D721Med (cell line): ENCODE results near the gene SUSD1.

Experiments
- DNase-seq: peaks from one replicate; pipeline ENCODE4 v3.0.0; 2011; ENCODE audit warnings: low spot score; ENCODE audit not compliant: insufficient read length
- FAIRE-seq: peaks from 2 replicates; lab custom pipeline; 2011; peaks lifted over from hg19 to GRCh38; lab: Jason Lieb, UNC
- TF ChIP-seq, protein P1 (sequence below): IDR thresholded peaks from 2 replicates; pipeline ENCODE4 v1.5.1; 2012; ENCODE audit warnings: mild to moderate bottlenecking, control low read depth; ENCODE audit not compliant: insufficient read depth; ENCODE audit errors: missing control alignments

SUSD1 gene

DNA sequence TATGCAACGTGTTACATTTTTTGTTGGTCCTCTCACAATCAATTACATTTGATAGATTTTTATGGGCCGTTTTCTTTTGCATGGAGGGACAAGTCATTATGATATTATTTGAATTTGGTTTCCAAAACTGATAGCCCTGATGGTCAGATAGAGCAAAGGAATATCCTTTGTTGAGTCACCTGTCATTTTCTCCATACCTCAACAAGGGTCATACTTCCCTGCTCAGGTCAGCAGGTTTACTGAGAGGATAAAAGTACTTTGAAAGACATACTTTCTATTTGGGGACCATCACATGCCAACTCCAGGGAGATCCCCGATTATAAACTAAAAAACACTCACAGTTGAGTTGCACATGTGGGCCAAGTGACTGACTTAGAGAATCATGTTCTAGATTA is 132.9 kb downstream of the SUSD1 start:
- FAIRE-seq (no peak), DNase-seq (no peak)
- TF ChIP-seq, protein P1, sequence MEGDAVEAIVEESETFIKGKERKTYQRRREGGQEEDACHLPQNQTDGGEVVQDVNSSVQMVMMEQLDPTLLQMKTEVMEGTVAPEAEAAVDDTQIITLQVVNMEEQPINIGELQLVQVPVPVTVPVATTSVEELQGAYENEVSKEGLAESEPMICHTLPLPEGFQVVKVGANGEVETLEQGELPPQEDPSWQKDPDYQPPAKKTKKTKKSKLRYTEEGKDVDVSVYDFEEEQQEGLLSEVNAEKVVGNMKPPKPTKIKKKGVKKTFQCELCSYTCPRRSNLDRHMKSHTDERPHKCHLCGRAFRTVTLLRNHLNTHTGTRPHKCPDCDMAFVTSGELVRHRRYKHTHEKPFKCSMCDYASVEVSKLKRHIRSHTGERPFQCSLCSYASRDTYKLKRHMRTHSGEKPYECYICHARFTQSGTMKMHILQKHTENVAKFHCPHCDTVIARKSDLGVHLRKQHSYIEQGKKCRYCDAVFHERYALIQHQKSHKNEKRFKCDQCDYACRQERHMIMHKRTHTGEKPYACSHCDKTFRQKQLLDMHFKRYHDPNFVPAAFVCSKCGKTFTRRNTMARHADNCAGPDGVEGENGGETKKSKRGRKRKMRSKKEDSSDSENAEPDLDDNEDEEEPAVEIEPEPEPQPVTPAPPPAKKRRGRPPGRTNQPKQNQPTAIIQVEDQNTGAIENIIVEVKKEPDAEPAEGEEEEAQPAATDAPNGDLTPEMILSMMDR = no peak

DNA sequence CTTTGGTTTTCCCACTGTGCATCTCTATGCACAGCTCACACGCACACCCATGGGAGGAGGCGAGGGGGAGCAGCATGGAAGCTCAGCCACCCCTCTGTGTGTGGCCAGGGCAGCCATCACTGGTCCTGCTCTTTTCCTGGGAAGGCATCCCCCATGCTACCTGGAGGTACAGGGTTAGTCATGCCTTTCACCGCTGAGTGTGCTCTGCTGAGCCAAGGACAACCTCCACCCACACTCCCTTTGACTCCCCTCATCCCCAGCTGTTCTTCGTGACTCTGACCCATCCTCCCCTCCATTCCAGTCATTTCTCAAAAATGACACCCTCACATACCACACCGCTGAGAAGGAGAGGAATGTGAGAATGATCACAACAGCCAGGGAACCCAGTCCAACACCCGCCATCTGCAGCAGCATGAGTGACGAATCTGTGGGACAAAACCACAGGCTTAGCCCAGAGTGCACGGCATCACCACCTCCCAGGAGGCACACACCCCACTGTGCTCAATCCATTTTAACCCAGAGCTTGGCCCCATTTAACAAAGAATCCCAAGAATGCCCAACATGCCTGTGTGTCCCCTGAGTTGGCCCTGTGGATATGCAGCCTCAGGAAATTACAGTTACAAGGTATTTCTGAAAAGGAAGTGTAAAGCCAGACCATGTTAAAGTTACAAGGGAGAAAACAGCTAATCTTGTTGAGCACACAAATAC is 133.4 kb downstream of the SUSD1 start:
- FAIRE-seq = no peak
- no peak for DNase-seq
- TF ChIP-seq, protein P1 = no peak

DNA sequence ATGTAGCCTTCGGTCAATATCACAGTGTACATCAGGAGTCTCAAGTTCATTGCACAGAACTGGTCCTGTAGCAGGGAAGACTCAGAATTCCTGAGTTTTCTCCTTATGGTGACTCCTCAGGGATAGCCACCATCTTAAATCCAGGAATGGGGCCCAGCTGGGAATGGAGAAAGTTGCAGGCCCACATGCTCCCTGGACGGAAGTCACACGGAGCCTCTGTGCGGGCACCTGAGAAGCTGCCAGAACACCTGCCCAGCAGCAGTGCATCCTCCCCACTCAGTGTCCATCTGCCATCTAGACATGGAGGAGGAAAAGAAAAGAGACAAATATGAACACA is 133.9 kb downstream of the SUSD1 start:
- DNase-seq = no peak
- TF ChIP-seq, protein P1 = no peak
- no peak for FAIRE-seq

DNA sequence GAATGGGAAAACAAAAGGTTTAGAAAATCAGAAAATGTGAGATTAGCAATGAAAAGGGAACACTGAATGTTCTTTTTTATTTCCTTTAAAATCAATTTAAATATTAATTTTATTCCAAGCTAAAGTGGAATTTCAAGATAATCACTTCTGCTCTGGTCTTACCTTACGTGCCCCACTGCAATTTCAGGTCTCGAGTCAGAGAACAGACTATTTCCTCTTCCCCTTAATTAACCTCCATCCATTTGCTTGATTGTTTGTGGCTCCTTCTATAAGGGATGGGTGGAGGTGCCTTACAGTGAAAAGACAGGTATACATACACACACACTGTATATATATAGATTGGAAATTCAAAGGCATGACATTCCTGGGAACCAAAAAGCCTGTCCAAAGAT is 137.1 kb downstream of the SUSD1 start:
- DNase-seq = no peak
- TF ChIP-seq, protein P1 = no peak
- no peak for FAIRE-seq

DNA sequence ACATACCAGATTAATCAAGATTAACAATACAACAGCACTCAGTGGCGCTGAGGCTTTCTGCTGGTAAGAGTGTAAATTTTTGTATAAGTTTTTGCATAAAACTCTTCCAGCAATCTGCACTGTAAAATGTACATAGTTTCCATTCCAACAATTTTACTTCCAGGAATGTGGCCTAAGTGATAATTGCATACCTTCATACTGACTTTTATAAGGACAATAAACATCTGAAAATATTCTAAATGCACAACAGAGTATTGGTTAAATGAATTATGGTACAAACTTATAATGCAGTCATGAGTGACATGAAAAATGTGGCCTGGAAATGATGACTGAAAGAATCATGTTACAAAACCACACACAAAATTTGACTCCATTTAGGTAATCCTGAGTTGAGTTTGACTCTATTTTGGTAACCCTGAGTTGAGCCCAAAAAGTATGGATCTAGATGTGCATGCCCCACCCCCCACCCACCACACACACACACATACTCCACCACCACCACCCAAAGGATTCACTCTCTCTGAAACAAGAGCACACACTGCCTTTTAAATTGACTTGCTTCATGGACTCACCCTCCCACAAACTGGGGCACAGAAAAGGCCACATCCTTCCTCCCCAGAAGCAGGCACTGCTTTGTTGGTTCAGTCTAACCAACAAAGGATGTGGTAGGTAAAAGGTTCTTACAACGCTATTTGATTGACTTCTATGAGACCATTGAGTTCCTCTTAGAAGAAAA is 137.6 kb downstream of the SUSD1 start:
- DNase-seq (no peak), FAIRE-seq (no peak)
- TF ChIP-seq, protein P1 = no peak

DNA sequence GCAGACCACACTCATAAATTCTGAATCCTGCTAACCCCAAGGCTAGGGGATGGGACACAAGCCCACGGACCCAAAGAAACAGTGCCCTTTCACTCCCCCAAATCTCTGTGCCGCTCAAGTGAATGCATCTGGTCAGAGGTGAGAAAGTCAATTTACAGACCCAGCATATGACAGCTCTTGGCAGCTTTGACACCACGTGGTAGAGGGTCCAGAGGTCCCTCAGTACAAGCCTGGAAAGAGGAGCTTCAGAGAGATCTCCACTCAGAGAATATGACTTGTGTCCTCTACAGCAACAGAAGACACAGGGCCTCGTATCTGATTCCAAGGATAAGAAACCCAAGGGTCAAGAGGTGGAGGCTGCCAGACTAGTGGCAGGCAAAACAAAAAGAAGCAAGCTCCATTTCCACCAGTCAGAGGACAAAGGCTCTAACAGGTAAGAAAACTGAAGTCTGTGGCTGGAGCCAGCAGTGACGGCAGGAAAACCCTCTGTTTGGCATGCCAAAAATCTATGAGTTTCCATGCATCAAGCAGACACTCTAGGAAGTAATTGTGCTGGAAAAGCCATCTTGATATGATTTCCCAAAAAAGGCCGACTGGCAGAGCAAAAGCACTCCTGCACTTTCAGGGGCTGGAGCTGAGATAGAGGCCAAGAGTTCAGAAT is 139.8 kb downstream of the SUSD1 start:
- FAIRE-seq = no peak
- TF ChIP-seq, protein P1 = no peak

DNA sequence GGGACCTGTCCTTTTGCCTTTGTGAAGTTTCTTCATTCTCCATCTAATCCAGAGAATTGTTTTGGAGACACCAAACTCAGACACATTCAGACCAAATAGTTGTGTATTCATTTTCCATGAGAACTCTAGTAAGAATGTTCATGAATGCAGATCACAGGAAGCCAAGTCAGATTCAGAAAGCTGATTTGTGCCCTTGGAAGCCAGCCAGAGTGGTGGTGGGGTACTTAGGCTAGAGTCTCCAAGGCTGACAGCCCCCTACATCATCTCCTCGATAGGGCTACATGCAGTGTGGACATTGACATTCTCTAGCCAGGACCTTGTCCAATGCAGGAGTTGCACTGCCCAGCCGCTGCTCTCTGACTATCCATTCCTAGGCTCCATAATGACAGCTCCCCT is 140.9 kb downstream of the SUSD1 start:
- DNase-seq (no peak), FAIRE-seq (no peak)
- TF ChIP-seq, protein P1 = no peak

More for the DNA sequence above, 139.8 kb downstream of the SUSD1 start:
- DNase-seq = no peak
